Adipocyte (in vitro differentiated cells): ENCODE results near the gene EML6.
"Not testable (repeated sequence)": the region's sequence is repeated elsewhere in the genome, so short reads cannot be mapped to it uniquely, and the experiment has no call there.

Experiments used
- DNase-seq: peaks from one replicate; pipeline ENCODE4 v3.0.0-alpha.2; 2015; ENCODE audit warnings: low read depth
- H3K27me3 ChIP-seq: replicated peaks from 2 replicates; pipeline ENCODE4 v1.7.0; 2013; ENCODE audit warnings: mild to moderate bottlenecking, low read length, moderate library complexity; ENCODE audit not compliant: control insufficient read depth, insufficient read depth
- H3K36me3 ChIP-seq: 2 replicates; pipeline ENCODE4 v1.7.0; 2013; ENCODE audit warnings: low read length, mild to moderate bottlenecking, moderate library complexity; ENCODE audit not compliant: control insufficient read depth, insufficient read depth, severe bottlenecking
- H3K4me1 ChIP-seq: 2 replicates; pipeline ENCODE4 v1.7.0; 2013; ENCODE audit warnings: mild to moderate bottlenecking, low read length, moderate library complexity; ENCODE audit not compliant: control insufficient read depth, insufficient read depth
- H3K4me3 ChIP-seq: 2 replicates; pipeline ENCODE4 v1.7.0; 2013; ENCODE audit warnings: mild to moderate bottlenecking, low read length, moderate library complexity
- H3K9ac ChIP-seq: 2 replicates; pipeline ENCODE4 v1.7.0; 2013; ENCODE audit warnings: mild to moderate bottlenecking, low read length, moderate library complexity
- H3K9me3 ChIP-seq: 2 replicates; pipeline ENCODE4 v1.7.0; 2013; ENCODE audit warnings: mild to moderate bottlenecking, low read length, moderate library complexity; ENCODE audit not compliant: control insufficient read depth

EML6 gene

DNA sequence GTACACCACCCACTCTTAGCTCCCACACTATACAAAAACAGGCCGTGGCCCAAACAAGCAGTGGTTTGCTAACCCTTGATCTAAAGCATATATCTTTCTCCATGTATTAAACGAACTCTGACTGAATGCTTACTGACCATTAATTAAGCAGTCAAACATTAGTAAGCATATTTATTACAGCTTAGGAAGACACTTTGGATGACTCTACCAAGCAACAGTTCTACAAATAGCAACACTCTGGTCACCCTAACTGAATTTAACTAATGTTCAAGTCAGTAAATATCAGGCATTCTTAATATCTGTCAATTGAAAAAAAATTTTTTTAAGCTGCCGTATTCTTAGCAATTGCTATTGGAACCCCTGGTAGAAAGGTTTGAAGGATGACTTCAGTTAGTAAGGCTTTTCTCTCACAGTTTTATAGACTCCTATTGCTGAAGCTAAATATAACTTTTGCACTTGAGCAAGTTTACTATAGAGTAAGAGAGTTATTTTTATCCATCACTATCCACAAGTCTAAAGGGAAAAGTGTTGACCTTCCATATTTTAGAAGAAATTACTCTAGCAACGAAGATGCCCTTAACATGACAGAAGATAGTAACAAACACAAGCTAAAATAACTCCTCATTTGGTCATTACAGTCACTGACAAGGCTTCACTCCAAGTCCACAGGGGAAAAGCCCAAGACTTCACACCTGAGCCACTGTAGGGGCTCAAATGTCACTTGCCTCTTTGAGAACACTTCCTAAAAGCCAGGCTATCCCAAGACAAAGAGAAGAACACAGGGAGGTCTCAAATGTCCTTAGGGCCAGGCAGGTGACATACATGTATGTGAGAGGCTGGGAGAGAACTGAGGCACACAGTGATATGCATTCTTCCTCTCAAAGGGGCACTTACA lies 252.4 kb downstream of the EML6 start:
- Histone ChIP-seq H3K27me3 (no peaks in the 10 kb centered on the region), H3K9me3 (no peaks in the 10 kb centered on the region), H3K4me3 (no peak overlapping the region), H3K36me3 (peaks cover 74% of the 10 kb centered on the region), H3K9ac (no peak overlapping the region), H3K4me1 (peaks cover 68% of the 10 kb centered on the region)
- no peak for DNase-seq

DNA sequence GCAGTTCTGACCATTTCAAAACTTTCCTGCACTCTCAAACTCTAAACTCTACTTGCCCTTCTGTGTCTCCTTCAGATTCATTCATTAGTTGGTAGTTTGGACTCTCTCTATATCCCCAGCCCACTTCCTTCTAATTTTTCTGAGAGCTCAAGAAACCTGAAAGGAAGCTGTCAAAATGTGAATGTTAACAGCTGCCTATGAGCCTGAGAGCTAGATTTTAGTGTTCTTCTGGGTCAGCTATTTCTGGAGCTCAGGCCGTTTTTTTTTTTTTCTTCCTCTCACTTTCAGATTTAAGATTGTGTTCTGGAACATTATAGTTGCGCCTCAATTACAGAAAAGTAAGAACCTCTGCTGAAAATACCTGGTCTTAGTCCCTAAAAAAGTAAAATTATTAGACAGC lies 253.7 kb downstream of the EML6 start:
- H3K9me3 ChIP-seq = no peaks in the 10 kb centered on the region
- H3K27me3 ChIP-seq = no peaks in the 10 kb centered on the region
- no peak overlapping the region for H3K9ac ChIP-seq
- DNase-seq = no peak
- H3K4me1 ChIP-seq = peaks cover 77% of the 10 kb centered on the region
- no peak overlapping the region for H3K4me3 ChIP-seq
- H3K36me3 ChIP-seq = peaks cover 72% of the 10 kb centered on the region

DNA sequence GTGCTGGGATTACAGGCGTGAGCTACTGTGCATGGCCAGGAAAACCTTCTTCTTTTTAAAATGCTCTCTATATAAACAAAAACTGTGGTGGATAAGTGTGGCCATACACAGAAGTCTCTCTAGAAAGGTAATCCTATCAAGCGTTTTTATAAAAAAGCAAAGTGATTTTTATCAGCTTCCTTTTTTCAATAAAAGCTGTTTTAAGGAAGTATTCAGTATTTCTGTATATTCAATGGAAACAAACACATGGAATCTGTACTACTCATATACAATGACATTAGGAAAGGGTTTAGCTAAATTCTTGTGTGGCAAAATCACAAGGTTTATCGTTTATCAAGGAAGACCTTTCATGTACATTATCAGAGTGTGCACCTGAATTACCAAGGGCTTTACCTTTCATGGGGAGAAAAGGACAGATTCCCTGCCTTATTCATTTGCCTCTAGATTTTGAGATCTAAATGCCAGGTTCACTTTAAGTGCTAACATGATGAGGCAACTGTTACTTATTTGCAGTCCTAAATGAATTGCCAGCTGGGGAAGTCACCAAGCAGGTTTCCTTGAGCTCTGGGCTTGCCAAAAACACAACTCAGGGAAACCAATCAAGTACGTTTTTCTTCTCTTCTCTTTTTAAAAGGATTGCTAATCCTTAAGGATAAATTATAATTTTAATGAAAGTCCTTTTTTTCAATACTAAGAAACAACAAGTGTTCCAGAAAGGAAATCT lies 256.0 kb downstream of the EML6 start:
- peaks cover 82% of the 10 kb centered on the region for H3K4me1 ChIP-seq
- no peak for DNase-seq
- H3K36me3 ChIP-seq = peaks cover 66% of the 10 kb centered on the region
- H3K9me3 ChIP-seq = no peaks in the 10 kb centered on the region
- peak overlapping the region; percentile 14 for H3K9ac ChIP-seq
- H3K4me3 ChIP-seq = no peak overlapping the region
- no peaks in the 10 kb centered on the region for H3K27me3 ChIP-seq

DNA sequence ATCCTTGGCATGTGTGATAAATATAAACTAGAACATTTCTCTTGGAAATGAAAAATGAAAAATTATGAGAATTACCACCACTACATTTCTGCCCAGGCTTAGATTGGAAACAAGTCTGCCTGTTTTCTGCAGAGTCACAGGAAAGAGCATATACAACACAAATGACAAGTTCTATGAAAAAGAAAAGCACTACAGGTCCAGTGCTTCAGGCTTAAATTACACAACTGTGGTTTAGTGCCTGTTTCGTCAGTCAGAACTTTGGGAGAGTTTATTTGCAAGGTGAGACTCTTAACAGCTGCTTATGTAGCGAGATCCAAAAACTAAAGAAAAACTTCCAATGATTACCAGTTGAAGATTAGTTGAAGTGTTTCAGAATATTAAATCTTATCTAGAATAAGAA lies 257.9 kb downstream of the EML6 start:
- Histone ChIP-seq H3K36me3 (peaks cover 68% of the 10 kb centered on the region), H3K4me1 (peaks cover 74% of the 10 kb centered on the region), H3K9ac (no peak overlapping the region), H3K4me3 (no peak overlapping the region), H3K9me3 (no peaks in the 10 kb centered on the region), H3K27me3 (no peaks in the 10 kb centered on the region)
- no peak for DNase-seq

DNA sequence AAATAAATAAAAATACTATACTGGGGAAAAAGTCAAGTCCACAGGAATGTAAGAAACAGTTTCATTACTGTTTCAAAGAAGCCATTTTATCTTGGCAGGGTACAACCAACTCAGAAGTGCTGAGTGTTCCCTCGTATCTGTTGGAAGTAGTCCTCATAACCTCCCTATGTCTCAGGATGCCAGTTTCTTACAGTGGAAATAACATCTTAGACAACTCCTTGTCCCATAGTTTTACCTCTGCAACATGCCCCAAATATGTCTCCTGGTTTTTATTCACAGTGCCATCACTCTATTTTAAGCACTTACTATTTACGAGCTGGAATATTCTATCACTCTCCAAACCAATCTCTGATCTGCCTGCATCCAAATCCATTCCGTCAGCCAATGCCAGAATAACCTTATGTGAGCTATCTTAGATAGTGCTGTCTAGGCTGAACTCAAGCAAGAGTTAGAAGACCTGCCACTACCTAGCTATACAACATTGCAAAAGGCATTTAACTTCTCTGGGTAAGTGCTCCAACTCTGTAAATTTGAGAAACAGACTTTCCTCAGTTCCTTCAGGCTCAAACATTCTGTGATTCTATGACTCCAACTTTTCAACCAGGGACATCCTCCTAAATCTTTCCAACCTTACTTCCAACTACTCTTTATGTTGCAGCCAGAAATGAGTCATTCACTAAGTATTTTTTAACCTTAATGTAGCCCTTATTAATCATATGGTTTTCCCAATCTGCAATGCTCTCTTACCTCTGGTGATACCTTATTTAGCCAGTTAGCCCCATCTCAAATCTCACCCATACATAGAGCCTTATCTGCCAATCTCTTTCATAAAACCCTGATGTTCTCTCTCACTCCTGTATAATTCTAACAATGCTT lies 260.1 kb downstream of the EML6 start:
- peak overlapping the region; percentile 5 for H3K9ac ChIP-seq
- H3K4me1 ChIP-seq = peaks cover 72% of the 10 kb centered on the region
- no peaks in the 10 kb centered on the region for H3K27me3 ChIP-seq
- peaks cover 68% of the 10 kb centered on the region for H3K36me3 ChIP-seq
- DNase-seq = peak; percentile 42
- H3K4me3 ChIP-seq = no peak overlapping the region
- no peaks in the 10 kb centered on the region for H3K9me3 ChIP-seq

DNA sequence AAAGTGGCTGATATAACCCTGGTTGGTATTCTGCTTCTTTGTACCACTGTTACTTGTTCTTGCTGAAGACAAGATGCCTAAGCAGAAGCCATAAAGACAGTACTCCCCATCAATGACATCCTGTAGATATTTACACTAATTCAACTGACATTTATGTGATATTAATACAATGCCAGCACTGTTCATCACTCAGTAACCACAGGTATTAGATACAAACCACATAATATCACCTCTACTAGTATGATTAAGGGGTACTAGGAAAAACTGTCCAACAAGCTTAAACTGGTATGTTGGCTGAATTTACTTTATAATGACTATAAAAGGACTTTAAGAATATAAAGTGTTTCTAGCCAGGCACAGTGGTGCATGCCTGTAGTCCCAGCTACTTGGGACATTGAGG lies 261.0 kb downstream of the EML6 start:
- H3K4me1 ChIP-seq = peaks cover 71% of the 10 kb centered on the region
- H3K9ac ChIP-seq = no peak overlapping the region
- no peaks in the 10 kb centered on the region for H3K27me3 ChIP-seq
- peaks cover 68% of the 10 kb centered on the region for H3K36me3 ChIP-seq
- no peak overlapping the region for H3K4me3 ChIP-seq
- DNase-seq = no peak
- H3K9me3 ChIP-seq = no peaks in the 10 kb centered on the region

DNA sequence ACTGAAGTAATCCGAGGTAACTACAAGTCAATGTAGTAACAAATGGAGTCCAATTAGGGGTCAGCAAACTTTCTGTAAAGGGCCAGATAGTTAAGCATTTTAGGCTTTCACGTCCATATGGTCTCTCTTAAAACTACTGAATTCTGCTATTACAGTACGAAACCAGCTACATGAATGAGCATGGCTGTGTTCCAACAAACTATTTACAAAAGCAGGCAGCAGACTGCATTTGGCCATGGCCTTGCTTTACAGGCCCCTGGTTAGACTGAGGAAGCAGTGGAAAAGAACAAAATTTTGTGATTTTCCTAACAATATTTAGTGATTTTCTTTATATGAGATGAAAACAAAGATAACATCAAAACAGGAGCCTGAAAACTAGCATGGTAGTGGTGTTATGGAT lies 262.8 kb downstream of the EML6 start:
- Histone ChIP-seq H3K9me3 (no peaks in the 10 kb centered on the region), H3K27me3 (no peaks in the 10 kb centered on the region), H3K4me1 (peaks cover 54% of the 10 kb centered on the region), H3K36me3 (peaks cover 54% of the 10 kb centered on the region), H3K9ac (no peak overlapping the region), H3K4me3 (no peak overlapping the region)
- DNase-seq = no peak

DNA sequence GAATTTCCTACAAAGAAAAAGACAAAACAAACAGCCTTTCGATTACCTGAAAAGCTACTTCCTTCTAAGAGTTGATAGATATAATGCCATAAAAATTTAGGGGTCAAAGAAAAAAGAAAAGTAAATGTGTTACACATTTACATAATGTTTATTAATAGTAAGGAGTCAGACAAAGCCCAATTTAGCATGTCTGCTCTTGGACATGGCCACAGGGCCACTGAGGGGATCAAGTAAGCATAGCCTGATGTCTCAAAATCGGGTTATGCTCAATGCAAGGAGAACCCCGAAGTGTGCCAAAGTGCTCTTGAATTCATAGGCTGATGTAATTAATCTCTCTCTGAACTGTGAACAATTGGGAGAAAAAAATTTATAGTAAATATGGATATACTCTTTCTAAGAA lies 265.1 kb downstream of the EML6 start:
- H3K36me3 ChIP-seq = peaks cover 38% of the 10 kb centered on the region

DNA sequence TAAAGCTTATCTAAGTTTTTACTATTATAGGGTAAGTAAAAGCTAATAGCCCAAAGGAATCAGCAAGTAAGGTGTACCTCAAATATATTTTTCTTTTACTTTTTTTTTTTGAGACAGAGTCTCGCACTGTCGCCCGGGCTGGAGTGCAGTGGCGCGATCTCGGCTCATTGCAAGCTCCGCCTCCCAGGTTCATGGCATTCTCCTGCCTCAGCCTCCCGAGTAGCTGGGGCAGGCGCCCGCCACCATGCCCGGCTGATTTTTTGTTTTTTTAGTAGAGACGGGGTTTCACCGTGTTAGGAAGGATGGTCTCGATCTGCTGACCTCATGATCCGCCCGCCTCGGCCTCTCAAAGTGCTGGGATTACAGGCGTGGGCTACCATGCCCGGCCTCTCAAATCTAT lies 267.2 kb downstream of the EML6 start:
- not testable (repeated sequence) for H3K27me3 ChIP-seq, H3K9ac ChIP-seq, H3K9me3 ChIP-seq, H3K4me3 ChIP-seq, DNase-seq
- Histone ChIP-seq H3K36me3 (peaks cover 17% of the 10 kb centered on the region), H3K4me1 (peaks cover 53% of the 10 kb centered on the region)

More for the DNA sequence above, 265.1 kb downstream of the EML6 start:
- H3K27me3 ChIP-seq = no peaks in the 10 kb centered on the region
- H3K4me3 ChIP-seq = no peak overlapping the region
- H3K9me3 ChIP-seq = no peaks in the 10 kb centered on the region
- peaks cover 48% of the 10 kb centered on the region for H3K4me1 ChIP-seq
- no peak for DNase-seq
- no peak overlapping the region for H3K9ac ChIP-seq

DNA sequence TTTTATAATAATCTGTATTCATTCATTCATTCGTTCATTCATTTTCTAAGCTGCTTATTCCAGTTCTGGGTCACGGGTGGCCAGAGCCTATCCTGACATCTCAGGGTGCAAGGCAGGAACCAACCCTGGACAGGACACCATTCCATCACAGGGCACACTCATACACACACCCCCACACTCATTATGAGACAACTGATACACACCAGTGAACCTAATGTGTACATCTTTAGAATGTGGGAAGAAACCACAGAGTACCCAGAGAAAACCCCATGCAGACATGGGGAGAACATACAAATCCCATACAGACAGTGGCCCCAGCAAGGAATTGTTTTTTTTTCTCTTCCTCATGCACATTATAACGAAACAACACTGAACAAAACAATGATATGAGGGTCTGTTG lies 272.1 kb downstream of the EML6 start:
- Histone ChIP-seq H3K4me1 (peaks cover 78% of the 10 kb centered on the region), H3K9ac (no peak overlapping the region)
- DNase-seq = no peak

DNA sequence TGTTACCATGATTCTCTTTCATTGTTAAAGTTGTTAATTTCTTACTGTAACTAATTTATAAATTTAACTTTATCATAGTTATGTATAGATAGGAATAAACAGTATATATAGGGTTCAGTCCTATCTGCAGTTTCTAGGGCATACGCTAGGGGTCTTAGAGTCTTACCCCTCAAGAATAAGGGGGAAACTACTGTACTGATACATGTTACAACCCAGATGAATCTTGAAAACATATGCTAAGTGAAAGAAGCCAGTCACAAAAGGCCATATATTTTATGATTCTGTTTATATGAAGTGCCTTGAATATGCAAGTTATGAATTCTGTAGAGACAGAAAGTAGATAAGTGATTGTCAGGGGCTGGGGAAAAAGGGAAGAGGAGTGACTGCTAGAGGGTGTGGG lies 274.4 kb downstream of the EML6 start:
- Histone ChIP-seq H3K9ac (no peak overlapping the region), H3K27me3 (no peaks in the 10 kb centered on the region), H3K36me3 (peaks cover 4% of the 10 kb centered on the region), H3K4me3 (no peak overlapping the region), H3K4me1 (peaks cover 77% of the 10 kb centered on the region), H3K9me3 (no peaks in the 10 kb centered on the region)
- no peak for DNase-seq

More for the DNA sequence above, 272.1 kb downstream of the EML6 start:
- H3K36me3 ChIP-seq = peaks cover 4% of the 10 kb centered on the region
- no peaks in the 10 kb centered on the region for H3K27me3 ChIP-seq
- H3K9me3 ChIP-seq = no peaks in the 10 kb centered on the region
- H3K4me3 ChIP-seq = no peak overlapping the region
